T47D (cell line): Measurements from ENCODE around the gene PRG2.

Source experiments
- DNase-seq, 2 experiments: peaks; one replicate each; pipeline versions ENCODE4 v3.0.0 to v3.0.0-alpha.2; 2011 to 2012; ENCODE audit warnings: low read depth in 1 of 2, low spot score in 1 of 2
- JUND ChIP-seq: IDR thresholded peaks from 2 replicates; pipeline ENCODE4 v1.6.1; 2012; ENCODE audit warnings: low read depth
- in situ Hi-C: cut with HindIII; loops from 2 replicates; pipeline ENCODE4 v1.10.0; 2016; ENCODE audit warnings: low sequenced_read_pairs, low pct_unique_long_range_greater_than_20kb

PRG2 gene

DNA sequence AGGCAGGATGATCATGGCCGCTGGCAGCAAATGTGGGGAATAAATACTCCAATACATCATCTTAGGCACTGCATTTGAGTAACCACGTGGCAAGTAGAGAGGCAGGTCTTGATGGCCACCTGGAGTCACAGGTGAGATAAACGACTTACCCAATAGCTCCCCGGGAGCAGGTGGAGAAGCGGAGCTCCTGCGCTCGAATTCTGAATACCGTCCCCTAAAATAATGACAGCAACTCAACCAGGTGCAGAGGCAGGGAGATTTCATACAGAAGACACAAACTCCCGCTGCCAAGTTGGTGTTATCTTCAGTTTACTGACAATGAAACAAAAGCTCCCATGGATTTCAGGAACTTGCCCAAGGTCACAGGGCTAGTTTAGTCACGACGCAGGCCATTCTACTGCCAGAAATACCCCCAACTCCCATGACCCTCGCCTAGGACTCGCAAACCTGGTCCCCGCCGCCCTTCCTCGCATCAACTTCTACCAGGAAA lies 36.0 kb upstream of the PRG2 start:
- in situ Hi-C loops = no loop called here

GRCh38 chr11:57425565-57426438 lies 35.4 kb upstream of the PRG2 start:
- in situ Hi-C loops = no loop called here
- DNase-seq = no peak
- no peak for TF ChIP-seq JUND

More for the DNA sequence above, 36.0 kb upstream of the PRG2 start:
- peak in 1 of 2 experiments; percentile 23 for DNase-seq
- no peak for TF ChIP-seq JUND

DNA sequence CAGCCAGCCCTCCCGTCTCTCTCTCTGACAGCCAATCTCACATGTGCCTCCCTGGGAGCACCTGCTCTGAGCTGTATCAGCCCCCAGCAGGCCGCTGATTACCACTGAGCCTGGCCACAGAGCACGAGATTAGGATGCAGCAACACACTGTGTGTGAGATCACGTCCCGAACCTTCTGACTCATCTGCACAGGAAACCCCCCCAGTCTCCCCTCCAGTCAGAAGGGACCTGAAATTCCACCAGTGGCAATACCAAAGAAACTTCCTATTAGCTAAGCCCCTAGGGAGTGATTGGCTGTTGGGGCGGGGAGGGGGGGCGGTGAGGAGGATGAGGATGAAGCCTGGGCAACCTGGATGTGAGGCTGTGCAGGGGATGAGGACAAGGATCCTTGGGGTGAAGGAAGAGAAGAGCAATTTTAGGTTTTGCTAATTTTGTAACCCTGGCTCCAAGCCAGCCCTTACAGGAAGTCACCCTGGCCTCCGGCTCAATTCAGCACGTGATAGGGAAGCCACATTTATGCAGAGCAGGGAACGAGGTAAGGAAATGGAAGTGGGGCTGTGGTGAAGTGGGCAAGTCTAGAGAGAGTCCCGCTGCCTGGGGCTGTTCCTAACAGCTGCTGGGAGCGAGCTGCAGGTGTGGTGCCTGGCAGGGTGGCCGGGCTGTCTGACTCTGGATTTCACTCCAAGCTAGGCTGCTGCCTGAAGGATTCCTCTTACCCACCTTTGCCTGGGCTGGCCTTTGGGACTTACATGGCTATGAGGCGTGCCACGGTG lies 34.5 kb upstream of the PRG2 start:
- TF ChIP-seq JUND = no peak
- in situ Hi-C loops = no loop called here
- peak in 1 of 2 experiments; percentile 23 for DNase-seq

DNA sequence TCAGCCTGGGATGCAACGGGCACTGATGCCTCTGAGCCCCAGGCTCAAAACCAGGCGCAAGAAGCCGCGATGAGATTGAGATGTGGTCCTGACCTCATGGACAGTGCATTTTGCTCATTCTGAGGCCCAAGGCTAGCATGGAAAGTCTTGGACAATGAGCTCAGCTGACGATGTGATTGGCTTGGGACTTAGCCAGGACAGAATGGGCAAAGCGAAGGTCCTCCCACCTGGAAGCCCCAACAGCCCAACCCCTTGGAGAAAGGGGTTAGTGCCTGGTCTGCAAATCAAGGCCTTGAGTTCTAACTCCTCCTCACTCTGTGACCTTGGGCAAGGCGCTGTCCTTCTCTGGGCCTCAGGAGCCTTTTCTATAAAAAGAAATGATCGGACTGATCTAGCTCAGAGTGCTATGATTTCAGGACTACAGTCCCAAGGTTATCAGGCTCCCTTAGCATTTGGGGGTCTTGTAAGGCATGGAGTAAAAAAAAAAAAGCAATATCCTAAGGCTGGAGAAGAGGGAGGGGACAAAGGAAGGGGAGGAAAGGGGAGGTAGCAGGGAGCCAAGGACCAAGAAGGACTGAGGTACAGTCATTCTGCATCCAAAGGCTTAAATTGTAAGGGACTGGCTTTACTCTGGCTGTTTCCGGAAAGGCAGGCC lies 33.8 kb upstream of the PRG2 start:
- DNase-seq = no peak
- in situ Hi-C loops = no loop called here
- no peak for TF ChIP-seq JUND

- DNase-seq = no peak
- in situ Hi-C loops = no loop called here
- TF ChIP-seq JUND = no peak
Observed at GRCh38 chr11:57422669-57423068, 32.2 kb upstream of the PRG2 start.

GRCh38 chr11:57421805-57422204 lies 31.4 kb upstream of the PRG2 start:
- TF ChIP-seq JUND = no peak
- DNase-seq = peak in 1 of 2 experiments; percentile 49
- in situ Hi-C loops = no loop called here

- in situ Hi-C loops = no loop called here
- no peak for DNase-seq
- no peak for TF ChIP-seq JUND
Observed at GRCh38 chr11:57421066-57421465, 30.6 kb upstream of the PRG2 start.

GRCh38 chr11:57419146-57419545 lies 28.7 kb upstream of the PRG2 start:
- in situ Hi-C loops = no loop called here
- no peak for DNase-seq
- TF ChIP-seq JUND = no peak

DNA sequence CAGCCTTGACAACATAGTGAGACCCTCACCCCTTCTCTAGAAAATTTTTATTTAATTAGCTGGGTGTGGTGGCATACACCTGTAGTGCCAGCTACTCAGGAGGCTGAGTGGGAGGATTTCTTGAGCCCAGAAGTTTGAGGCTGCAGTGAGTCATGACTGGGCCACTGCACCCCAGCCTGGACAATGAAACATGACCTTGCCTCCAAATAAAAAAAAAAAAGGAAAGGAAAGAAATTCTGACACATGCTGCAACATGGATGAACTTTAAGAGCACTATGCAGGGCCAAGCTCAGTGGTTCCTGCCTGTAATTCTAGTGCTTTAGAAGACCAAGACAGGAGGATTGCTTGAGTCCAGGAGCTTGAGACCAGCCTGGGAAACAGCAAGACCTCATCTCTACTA lies 27.7 kb upstream of the PRG2 start:
- no peak for DNase-seq
- TF ChIP-seq JUND = no peak
- in situ Hi-C loops = no loop called here

GRCh38 chr11:57417056-57417455 lies 26.6 kb upstream of the PRG2 start:
- no peak for DNase-seq
- no peak for TF ChIP-seq JUND
- in situ Hi-C loops = no loop called here

DNA sequence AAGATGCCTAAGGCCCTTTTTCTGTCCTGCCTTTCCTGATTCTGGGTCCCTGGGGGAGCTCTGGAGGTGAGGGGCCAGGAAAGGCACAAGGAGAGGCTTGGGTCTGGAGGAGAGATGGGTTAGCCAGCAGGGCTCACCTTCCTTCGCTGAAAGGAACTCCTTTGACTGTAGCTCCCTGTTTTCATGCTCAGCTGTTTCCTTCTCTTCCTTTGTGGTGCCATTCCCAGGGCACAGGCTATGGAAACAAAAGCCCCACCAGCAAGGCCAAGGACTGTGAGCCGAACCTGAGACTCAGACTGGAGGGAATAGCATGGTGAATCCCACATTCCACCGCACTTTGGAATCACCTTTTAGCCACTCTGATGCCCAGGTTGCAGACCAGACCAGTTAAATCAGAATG lies 26.0 kb upstream of the PRG2 start:
- no peak for TF ChIP-seq JUND
- no peak for DNase-seq
- in situ Hi-C loops = no loop called here

DNA sequence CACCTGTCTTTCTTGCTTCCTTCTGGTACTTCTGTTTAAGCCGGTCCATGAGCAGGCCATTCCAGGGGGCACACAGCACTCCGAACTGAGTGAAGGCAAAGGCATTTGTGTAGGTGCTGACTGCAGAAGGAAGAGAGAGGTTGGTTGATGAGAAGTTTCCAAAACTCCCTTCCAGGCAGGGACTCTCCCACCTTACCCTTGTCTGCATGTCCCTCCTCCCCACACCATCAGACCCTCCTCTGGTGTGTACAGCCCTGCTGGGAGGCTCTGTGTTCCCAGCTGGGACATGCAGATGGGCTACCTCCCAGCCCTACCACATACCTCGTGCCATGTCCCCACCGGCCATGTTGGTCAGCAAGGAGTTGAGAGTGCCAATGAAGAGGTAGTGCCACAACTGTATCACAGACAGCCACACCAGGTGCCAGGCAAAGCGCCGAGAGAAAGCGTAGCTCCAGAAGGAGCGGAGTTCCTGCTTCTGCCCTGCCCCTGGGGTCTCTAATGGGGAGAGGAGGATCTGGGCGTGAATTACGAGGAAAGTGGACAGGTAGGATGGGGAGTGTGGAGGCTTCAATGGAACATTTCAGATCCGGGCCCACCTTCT lies 24.3 kb upstream of the PRG2 start:
- no peak for DNase-seq
- in situ Hi-C loops = no loop called here
- no peak for TF ChIP-seq JUND
